Large intestine (tissue), 3 donors: ENCODE data around the gene PPP1R13B. TPM values are rescaled to one million over a fixed set of nuclear protein-coding genes. Genes with fewer than 3 reads are reported as not detected.

Experiments used
- DNase-seq, 2 donors: peaks; one replicate each; pipeline versions ENCODE4 v3.0.0 to v3.0.0-alpha.2; 2013
- H3K27ac ChIP-seq: one replicate; pipeline ENCODE4 v1.5.1; 2013; ENCODE audit warnings: low read length
- H3K27me3 ChIP-seq: 2 replicates; pipeline ENCODE4 v1.6.1; 2013; ENCODE audit warnings: low read length; ENCODE audit not compliant: control insufficient read depth, insufficient read depth
- H3K36me3 ChIP-seq: 2 replicates; pipeline ENCODE4 v1.6.1; 2013; ENCODE audit warnings: low read length; ENCODE audit not compliant: control insufficient read depth, insufficient read depth
- H3K4me1 ChIP-seq: one replicate; pipeline ENCODE4 v1.6.1; 2013; ENCODE audit warnings: low read length; ENCODE audit not compliant: control insufficient read depth, insufficient read depth
- H3K4me3 ChIP-seq: one replicate; pipeline ENCODE4 v1.5.1; 2013; ENCODE audit warnings: low read length
- H3K9me3 ChIP-seq: one replicate; pipeline ENCODE4 v1.6.1; 2013; ENCODE audit warnings: mild to moderate bottlenecking, low read depth, low read length, moderate library complexity; ENCODE audit not compliant: control insufficient read depth
- WGBS: methylation state at CpG from one replicate; pipeline ENCODE4 v1.1.5; 2013; ENCODE audit warnings: low lambda C conversion rate; ENCODE audit not compliant: insufficient coverage; 5-methylcytosine and 5-hydroxymethylcytosine counted together
- polyA plus RNA-seq: library from polyadenylated mRNA; unstranded; fragments of 120-200 nt; gene quantifications from one replicate; pipeline ENCODE4 v1.2.1, GENCODE V29; 2013

Gene PPP1R13B
- polyA plus RNA-seq, 1 donor: 29.7 TPM

- Histone ChIP-seq H3K36me3 (peaks cover 68% of the 10 kb centered on the region), H3K4me1 (no peaks in the 10 kb centered on the region), H3K9me3 (peaks cover 1% of the 10 kb centered on the region), H3K4me3 (no peak overlapping the region), H3K27ac (no peak overlapping the region), H3K27me3 (no peaks in the 10 kb centered on the region)
- WGBS: no CpG with 5 or more reads among the region's 15 CpGs
- no peak for DNase-seq
Measured at GRCh38 chr14:103731481-103731880, 115.9 kb downstream of the PPP1R13B start.

GRCh38 chr14:103730490-103731035, 116.8 kb downstream of the PPP1R13B start:
- WGBS: no CpG with 5 or more reads among the region's 15 CpGs
- peaks cover 3% of the 10 kb centered on the region for H3K9me3 ChIP-seq
- no peak for DNase-seq
- H3K27ac ChIP-seq: no peak overlapping the region
- no peak overlapping the region for H3K4me3 ChIP-seq
- peaks cover 67% of the 10 kb centered on the region for H3K36me3 ChIP-seq
- no peaks in the 10 kb centered on the region for H3K27me3 ChIP-seq
- H3K4me1 ChIP-seq: no peaks in the 10 kb centered on the region

GRCh38 chr14:103729496-103730448, 117.6 kb downstream of the PPP1R13B start:
- 60% methylated on average over 1 of the region's 24 CpGs for whole genome bisulfite sequencing
- H3K4me1 ChIP-seq: no peaks in the 10 kb centered on the region
- H3K9me3 ChIP-seq: peaks cover 3% of the 10 kb centered on the region
- no peak overlapping the region for H3K4me3 ChIP-seq
- H3K27me3 ChIP-seq: no peaks in the 10 kb centered on the region
- no peak overlapping the region for H3K27ac ChIP-seq
- no peak for DNase-seq
- H3K36me3 ChIP-seq: peaks cover 61% of the 10 kb centered on the region

- H3K4me3 ChIP-seq: no peak overlapping the region
- no peak overlapping the region for H3K27ac ChIP-seq
- peaks cover 51% of the 10 kb centered on the region for H3K36me3 ChIP-seq
- peaks cover 3% of the 10 kb centered on the region for H3K9me3 ChIP-seq
- H3K4me1 ChIP-seq: no peaks in the 10 kb centered on the region
- no peaks in the 10 kb centered on the region for H3K27me3 ChIP-seq
- 80% methylated on average over 1 of the region's 12 CpGs for WGBS
- no peak for DNase-seq
Measured at GRCh38 chr14:103728721-103729120, 118.7 kb downstream of the PPP1R13B start.

- Histone ChIP-seq H3K36me3 (peaks cover 48% of the 10 kb centered on the region), H3K9me3 (peaks cover 3% of the 10 kb centered on the region), H3K27ac (no peak overlapping the region), H3K4me1 (peaks cover under 1% of the 10 kb centered on the region), H3K4me3 (no peak overlapping the region), H3K27me3 (no peaks in the 10 kb centered on the region)
- WGBS: no CpG with 5 or more reads among the region's 19 CpGs
- no peak for DNase-seq
Measured at GRCh38 chr14:103728141-103728540, 119.2 kb downstream of the PPP1R13B start.

GRCh38 chr14:103727313-103727980, 119.9 kb downstream of the PPP1R13B start:
- DNase-seq: peak; percentile 47 to 86

GRCh38 chr14:103726474-103726873, 120.9 kb downstream of the PPP1R13B start:
- Histone ChIP-seq H3K4me3 (no peak overlapping the region), H3K9me3 (peaks cover 3% of the 10 kb centered on the region), H3K36me3 (peaks cover 38% of the 10 kb centered on the region), H3K27ac (no peak overlapping the region), H3K4me1 (peaks cover 4% of the 10 kb centered on the region), H3K27me3 (no peaks in the 10 kb centered on the region)
- WGBS: 100% methylated on average over 1 of the region's 18 CpGs
- DNase-seq: no peak

More at GRCh38 chr14:103727313-103727980, 119.9 kb downstream of the PPP1R13B start:
- Histone ChIP-seq H3K27me3 (no peaks in the 10 kb centered on the region), H3K36me3 (peaks cover 43% of the 10 kb centered on the region), H3K9me3 (peaks cover 3% of the 10 kb centered on the region), H3K4me3 (no peak overlapping the region), H3K4me1 (peaks cover 4% of the 10 kb centered on the region), H3K27ac (no peak overlapping the region)
- WGBS: no CpG with 5 or more reads among the region's 53 CpGs

GRCh38 chr14:103725739-103726395, 121.5 kb downstream of the PPP1R13B start:
- H3K4me1 ChIP-seq: peaks cover 4% of the 10 kb centered on the region
- peaks cover 3% of the 10 kb centered on the region for H3K9me3 ChIP-seq
- no peak for DNase-seq
- peaks cover 38% of the 10 kb centered on the region for H3K36me3 ChIP-seq
- no CpG with 5 or more reads among the region's 16 CpGs for WGBS
- H3K27me3 ChIP-seq: no peaks in the 10 kb centered on the region
- H3K4me3 ChIP-seq: no peak overlapping the region
- H3K27ac ChIP-seq: no peak overlapping the region

- Histone ChIP-seq H3K27ac (no peak overlapping the region), H3K4me3 (no peak overlapping the region), H3K27me3 (no peaks in the 10 kb centered on the region), H3K9me3 (peaks cover 3% of the 10 kb centered on the region), H3K36me3 (peaks cover 34% of the 10 kb centered on the region), H3K4me1 (peaks cover 4% of the 10 kb centered on the region)
- no CpG with 5 or more reads among the region's 29 CpGs for WGBS
- DNase-seq: no peak
Measured at GRCh38 chr14:103725001-103725682, 122.2 kb downstream of the PPP1R13B start.
